Fibroblast of the aortic adventitia (primary cell): ENCODE results near the gene EGFL6. TPM values are rescaled to one million over a fixed set of nuclear protein-coding genes. Genes with fewer than 3 reads are reported as not detected.

Experiments used
- DNase-seq: peaks from one replicate; pipeline ENCODE4 v3.0.0-alpha.2; 2010; ENCODE audit warnings: low read depth
- H3K4me3 ChIP-seq: 2 replicates; pipeline ENCODE4 v1.5.1; 2011; ENCODE audit warnings: low read depth, mild to moderate bottlenecking, control low read depth, low read length, moderate library complexity
- CTCF ChIP-seq: IDR thresholded peaks from 2 replicates; pipeline ENCODE4 v1.5.1; 2011; ENCODE audit warnings: mild to moderate bottlenecking, low read length, control low read depth, inconsistent platforms; ENCODE audit not compliant: insufficient read depth
- total RNA-seq: library from RNA; depleted of rRNA; stranded (reverse); fragments of >200 nt; gene quantifications from 2 replicates; pipeline ENCODE4 v1.2.3, GENCODE V29; 2012; ENCODE audit warnings: low replicate concordance

EGFL6 gene
- total RNA-seq, 1 donor, result 0.27 TPM

DNA sequence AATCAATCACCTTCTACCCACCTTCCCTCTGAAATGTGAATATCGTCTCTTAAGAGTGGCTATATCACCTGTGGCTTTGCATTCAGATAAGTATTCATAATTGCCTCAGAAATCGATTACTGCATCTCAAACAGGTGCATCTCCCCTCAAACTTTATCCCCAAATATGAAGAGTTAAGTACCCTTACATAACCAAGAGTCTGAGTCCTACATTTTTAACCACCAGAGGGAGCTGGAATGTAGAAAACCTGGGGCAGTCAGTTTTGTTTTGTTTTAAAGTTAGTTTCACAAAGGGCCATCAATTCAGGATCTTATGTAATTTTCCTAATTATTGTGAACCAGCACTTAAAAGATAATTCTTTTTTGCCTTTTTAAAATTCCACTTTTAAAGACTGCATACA lies 89.2 kb downstream of the EGFL6 start:
- peak; percentile 73 for TF ChIP-seq CTCF
- no peak overlapping the region for H3K4me3 ChIP-seq
- DNase-seq, result peak; percentile 84

GRCh38 chrX:13659063-13659462 lies 89.7 kb downstream of the EGFL6 start:
- peak; percentile 71 for DNase-seq
- TF ChIP-seq CTCF, result no peak

DNA sequence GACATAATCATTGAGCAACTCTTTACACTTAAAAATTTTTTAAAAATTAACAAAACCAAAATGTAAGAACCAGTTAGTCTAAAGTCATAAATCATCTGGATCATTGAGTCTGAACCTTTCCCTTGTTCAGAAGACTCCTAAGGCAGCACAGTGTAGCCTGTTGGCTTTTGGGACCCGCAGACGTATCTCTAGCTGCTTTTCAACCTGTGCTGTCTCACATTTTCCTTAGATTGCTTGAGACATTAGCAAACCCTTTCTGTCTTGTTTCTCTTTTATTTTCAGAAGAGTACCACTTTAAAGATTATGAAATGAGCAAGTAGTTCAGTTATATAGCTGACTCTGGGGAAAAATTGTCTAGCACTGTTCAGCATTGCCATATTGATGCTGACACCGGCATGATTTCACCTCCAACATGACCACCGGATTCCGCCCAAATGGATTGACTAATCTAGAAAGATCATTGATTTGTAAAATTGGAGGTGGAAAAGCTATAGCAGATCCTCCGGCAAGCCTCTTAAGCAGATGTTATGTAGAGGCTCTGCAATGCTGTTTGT lies 92.4 kb downstream of the EGFL6 start:
- no peak for TF ChIP-seq CTCF
- H3K4me3 ChIP-seq, result no peak overlapping the region
- DNase-seq, result no peak

More at GRCh38 chrX:13659063-13659462, 89.7 kb downstream of the EGFL6 start:
- no peak overlapping the region for H3K4me3 ChIP-seq

DNA sequence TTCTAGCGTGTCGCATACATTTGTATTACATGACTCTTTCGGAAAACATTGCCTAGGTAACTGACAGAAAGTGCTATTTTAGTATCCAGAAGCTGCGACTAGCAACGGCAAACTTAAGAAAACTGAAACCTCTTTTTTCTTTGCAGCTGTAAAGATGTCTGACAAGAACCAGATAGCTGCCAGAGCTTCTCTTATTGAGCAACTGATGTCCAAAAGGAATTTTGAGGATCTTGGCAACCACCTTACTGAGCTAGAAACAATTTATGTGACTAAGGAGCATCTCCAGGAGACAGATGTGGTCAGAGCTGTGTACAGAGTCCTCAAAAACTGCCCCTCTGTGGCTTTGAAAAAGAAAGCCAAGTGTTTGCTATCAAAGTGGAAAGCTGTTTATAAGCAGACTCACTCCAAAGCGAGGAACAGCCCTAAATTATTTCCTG lies 93.0 kb downstream of the EGFL6 start:
- no peak for TF ChIP-seq CTCF
- DNase-seq, result peak; percentile 82
- H3K4me3 ChIP-seq, result no peak overlapping the region

DNA sequence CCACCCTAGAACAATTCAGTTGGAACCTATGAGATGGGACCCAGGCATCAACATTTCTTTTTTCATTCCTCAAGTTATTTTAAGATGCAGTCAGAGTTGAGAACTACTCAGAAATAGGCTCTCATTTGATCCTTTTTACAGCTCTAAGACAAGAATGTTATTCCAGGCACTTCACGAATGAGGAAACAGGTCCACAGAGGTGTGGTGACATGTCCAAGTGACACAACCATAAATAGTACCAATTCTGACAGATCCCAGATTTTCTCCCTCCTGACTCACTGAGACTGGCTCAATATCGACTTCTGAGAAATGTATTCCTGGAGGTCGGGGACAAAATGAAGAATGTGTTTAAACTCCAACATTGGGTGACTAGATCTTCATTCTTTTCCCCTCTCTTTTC lies 94.6 kb downstream of the EGFL6 start:
- no peak for DNase-seq
- TF ChIP-seq CTCF, result no peak

DNA sequence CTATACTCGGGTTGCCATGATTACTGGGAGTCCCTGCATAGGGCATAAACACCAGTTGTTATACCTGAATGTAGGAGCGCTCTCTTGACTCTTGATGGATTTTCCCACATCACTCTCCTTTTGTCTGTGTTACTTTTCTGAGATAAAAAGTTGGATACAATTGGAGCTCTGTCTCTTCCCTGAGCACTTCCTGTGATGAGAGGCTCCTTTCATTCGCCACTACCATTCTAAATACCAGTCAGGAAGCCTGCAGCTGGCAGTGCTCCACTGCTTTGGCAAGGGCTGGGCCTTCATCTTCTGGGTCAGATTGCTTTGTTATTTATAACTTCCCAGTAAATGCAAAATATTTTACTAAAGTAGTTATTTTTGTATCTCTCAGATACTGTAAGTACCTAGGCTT lies 97.4 kb downstream of the EGFL6 start:
- peak; percentile 54 for DNase-seq
- no peak for TF ChIP-seq CTCF
- no peak overlapping the region for H3K4me3 ChIP-seq

More for the DNA sequence above, 94.6 kb downstream of the EGFL6 start:
- no peak overlapping the region for H3K4me3 ChIP-seq

DNA sequence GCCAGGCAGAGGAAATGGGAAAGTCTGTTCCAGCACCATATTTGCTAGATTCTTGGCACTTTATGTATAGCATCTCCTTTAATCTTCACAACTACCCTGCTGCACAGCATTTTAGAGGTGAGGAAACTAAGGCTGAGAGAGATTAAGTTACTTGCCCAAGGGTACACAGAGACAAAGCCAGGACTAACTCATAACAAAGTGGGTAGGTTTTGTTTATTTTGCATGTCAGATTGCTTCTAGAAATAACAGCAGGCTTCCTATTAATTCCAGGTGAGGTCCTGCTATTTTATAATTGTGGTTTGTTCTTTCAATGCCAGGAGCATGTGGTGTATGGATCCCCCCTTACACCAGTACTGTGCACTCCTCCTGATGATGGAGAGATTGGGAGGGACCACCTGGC lies 98.5 kb downstream of the EGFL6 start:
- no peak overlapping the region for H3K4me3 ChIP-seq
- DNase-seq, result no peak
- TF ChIP-seq CTCF, result no peak
